IgD-negative memory B cell (primary cell): ENCODE measurements around the gene LSM10. TPM values are rescaled to one million over a fixed set of nuclear protein-coding genes. Genes with fewer than 3 reads are reported as not detected.

Experiments
- H3K27ac Mint-ChIP-seq, 3 donors: one replicate each; pipeline ENCODE4 v1.8.0; 2020 to 2022; ENCODE audit warnings: mild to moderate bottlenecking in 3 of 3, mixed read lengths in 3 of 3, moderate library complexity in 1 of 3
- H3K27me3 Mint-ChIP-seq: one replicate; pipeline ENCODE4 v1.8.0; 2021; ENCODE audit warnings: mixed read lengths
- H3K36me3 Mint-ChIP-seq: one replicate; pipeline ENCODE4 v1.8.0; 2020; ENCODE audit warnings: mild to moderate bottlenecking, mixed read lengths
- H3K4me1 Mint-ChIP-seq, 3 donors: one replicate each; pipeline ENCODE4 v1.8.0; 2020 to 2022; ENCODE audit warnings: mixed read lengths in 3 of 3, mild to moderate bottlenecking in 1 of 3
- H3K4me3 Mint-ChIP-seq, 4 donors: one replicate each; pipeline ENCODE4 v1.8.0; 2020 to 2022; ENCODE audit warnings: mild to moderate bottlenecking in 4 of 4, mixed read lengths in 4 of 4, moderate library complexity in 3 of 4
- H3K9me3 Mint-ChIP-seq, 3 donors: one replicate each; pipeline ENCODE4 v1.8.0; 2020 to 2021; ENCODE audit warnings: mixed read lengths in 3 of 3, mild to moderate bottlenecking in 1 of 3
- polyA plus RNA-seq: library from polyadenylated mRNA; unstranded; fragments of 300-500 nt; fragmentation: Illumina TruSeq; gene quantifications from one replicate; pipeline ENCODE4 v1.2.3, GENCODE V29; 2021

The LSM10 gene
- polyA plus RNA-seq, 1 donor from 2014 or later: 345 TPM

DNA sequence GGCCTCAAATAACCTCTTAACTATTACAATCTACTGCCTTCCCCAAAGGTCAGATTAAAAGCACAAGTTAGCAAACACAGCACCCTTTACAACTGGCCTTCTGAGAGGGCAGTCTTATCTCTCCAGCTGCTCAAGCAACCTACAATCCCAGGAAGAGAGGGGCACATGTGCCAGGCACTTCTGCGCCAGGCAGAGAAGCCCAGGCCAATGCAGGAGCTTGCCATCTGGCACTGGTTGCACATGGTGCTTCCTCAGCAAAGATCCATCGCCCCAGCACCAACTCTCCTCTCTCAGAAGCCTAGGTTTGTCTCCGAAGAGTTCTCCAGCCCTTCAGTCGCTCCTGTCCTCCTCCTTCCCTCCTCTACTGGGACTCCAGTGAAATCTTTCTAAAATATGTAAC lies 14.5 kb downstream of the LSM10 start:
- H3K27me3 Mint-ChIP-seq: peaks cover 1% of the 10 kb centered on the region
- peaks cover 51 to 65% (median 54%) of the 10 kb centered on the region in 3 donors for H3K4me1 Mint-ChIP-seq
- no peaks in the 10 kb centered on the region for H3K36me3 Mint-ChIP-seq
- peak overlapping the region; percentile 13 to 71 (median 51) for H3K4me3 Mint-ChIP-seq
- peak overlapping the region; percentile 67 to 91 (median 85) for H3K27ac Mint-ChIP-seq
- no peaks in the 10 kb centered on the region for H3K9me3 Mint-ChIP-seq

DNA sequence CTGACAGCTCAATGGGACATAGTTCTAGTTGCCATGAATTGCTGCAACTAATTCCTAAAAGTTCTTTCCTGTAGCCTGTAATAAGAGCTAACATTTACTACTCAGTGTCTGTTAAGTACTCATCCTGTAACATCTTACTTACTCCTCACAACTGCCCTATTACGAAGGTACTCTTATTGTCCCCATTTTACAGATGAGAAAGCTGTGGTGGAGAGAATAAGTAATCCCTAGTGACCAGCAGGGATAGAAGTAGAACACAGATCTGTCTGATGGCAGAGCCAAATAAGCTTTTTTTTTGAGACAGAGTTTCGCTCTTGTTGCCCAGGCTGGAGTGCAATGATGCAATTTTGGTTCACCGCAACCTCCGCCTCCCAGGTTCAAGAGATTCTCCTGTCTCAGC lies 15.0 kb downstream of the LSM10 start:
- peaks cover 53 to 67% (median 57%) of the 10 kb centered on the region in 3 donors for H3K4me1 Mint-ChIP-seq
- H3K27me3 Mint-ChIP-seq: peaks cover 1% of the 10 kb centered on the region
- peak overlapping the region in 1 of 3 donors; percentile 85 for H3K27ac Mint-ChIP-seq
- no peaks in the 10 kb centered on the region for H3K36me3 Mint-ChIP-seq
- peak overlapping the region in 1 of 4 donors; percentile 71 for H3K4me3 Mint-ChIP-seq
- H3K9me3 Mint-ChIP-seq: no peaks in the 10 kb centered on the region

DNA sequence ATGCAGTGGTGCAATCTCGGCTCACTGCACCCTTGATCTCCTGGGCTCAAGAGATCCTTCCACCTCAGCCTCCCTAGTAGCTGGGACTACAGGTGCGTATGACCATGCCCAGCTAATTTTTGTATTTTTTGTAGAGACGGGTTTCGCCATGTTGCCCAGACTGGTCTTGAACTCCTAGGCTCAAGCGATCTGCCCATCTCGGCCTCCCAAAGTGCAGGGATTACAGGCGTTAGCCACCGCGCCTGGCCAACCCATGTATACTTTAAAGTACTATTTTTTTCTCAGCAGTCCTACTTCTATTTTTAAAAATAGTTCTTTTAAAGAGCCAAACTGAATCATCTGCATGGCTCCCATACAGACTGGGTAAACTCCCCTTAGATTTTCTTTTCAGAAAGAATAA lies 15.5 kb downstream of the LSM10 start:
- peaks cover 51 to 66% (median 57%) of the 10 kb centered on the region in 3 donors for H3K4me1 Mint-ChIP-seq
- H3K9me3 Mint-ChIP-seq: no peaks in the 10 kb centered on the region
- H3K4me3 Mint-ChIP-seq: peak overlapping the region in 1 of 4 donors; percentile 71
- H3K27ac Mint-ChIP-seq: peak overlapping the region in 2 of 3 donors; percentile 37 to 84
- H3K36me3 Mint-ChIP-seq: no peaks in the 10 kb centered on the region
- H3K27me3 Mint-ChIP-seq: peaks cover 1% of the 10 kb centered on the region

DNA sequence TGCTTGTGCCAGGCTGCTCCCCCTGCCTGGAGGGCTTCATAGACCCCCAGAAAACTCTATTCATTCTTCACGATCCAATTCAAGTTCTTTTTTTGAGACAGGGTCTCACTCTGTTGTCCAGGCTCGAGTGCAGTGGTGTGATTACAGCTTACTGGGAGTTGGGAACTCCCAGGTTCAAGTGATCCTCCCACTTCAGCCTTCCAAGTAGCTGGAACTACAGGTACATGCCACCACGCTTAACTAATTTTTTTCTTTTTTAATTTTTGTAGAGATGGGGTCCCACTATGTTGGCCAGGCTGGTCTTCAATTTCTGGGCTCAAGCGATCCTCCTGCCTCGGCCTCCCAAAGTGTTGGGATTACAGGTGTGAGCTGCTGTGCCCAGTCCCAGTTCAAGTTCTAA lies 16.3 kb downstream of the LSM10 start:
- H3K27ac Mint-ChIP-seq: peak overlapping the region; percentile 41 to 85 (median 84)
- peaks cover 51 to 61% (median 53%) of the 10 kb centered on the region in 3 donors for H3K4me1 Mint-ChIP-seq
- no peaks in the 10 kb centered on the region for H3K36me3 Mint-ChIP-seq
- H3K27me3 Mint-ChIP-seq: peaks cover 1% of the 10 kb centered on the region
- H3K9me3 Mint-ChIP-seq: no peaks in the 10 kb centered on the region
- H3K4me3 Mint-ChIP-seq: peak overlapping the region in 3 of 4 donors; percentile 5 to 71 (median 25)

DNA sequence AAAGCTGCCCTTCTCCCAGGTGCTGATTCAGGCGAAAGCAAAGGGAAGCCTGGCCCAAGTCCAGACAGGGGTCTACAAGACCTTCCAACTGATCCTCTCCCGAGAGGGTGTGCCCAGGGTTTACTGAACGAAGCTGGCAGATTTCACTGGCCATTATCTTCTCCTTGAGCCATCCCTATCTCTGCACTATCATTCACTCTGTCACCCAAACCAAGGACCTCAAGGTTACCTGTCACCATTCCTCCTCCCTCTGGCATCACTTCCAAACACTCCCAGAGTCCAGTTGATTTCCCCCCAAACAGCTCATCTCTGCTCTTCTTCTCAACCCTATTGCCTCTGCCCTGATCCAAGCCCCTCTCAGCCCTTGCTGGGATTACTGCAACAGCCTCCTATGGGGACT lies 16.9 kb downstream of the LSM10 start:
- H3K27me3 Mint-ChIP-seq: peaks cover 1% of the 10 kb centered on the region
- peak overlapping the region in 1 of 4 donors; percentile 71 for H3K4me3 Mint-ChIP-seq

DNA sequence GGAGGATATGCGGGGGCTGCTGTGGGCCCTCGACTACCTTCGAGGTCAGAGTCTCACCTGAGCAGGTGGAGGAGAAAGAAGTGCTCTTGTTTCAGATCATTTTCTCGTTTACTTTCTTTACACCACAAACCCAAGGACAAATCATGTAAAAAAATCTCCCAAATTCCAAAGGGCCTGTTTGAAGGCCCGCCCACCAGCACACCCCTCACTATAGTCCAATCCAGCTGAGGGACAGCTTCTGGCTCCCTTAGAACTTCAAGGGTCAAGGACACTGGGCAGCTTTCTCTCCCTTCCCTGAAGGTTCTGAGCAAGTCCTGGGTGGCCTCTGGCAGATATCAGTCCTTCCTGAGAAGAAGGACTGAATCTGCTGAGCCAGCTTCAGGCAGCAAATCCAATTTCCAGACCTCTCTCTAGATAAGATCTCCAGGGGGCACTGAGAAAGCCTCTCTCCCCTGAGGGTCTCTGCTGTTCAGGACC lies 17.5 kb downstream of the LSM10 start:
- Mint-ChIP-seq H3K27me3 (peaks cover 1% of the 10 kb centered on the region), H3K9me3 (no peaks in the 10 kb centered on the region), H3K4me1 (peaks cover 49 to 65% (median 53%) of the 10 kb centered on the region in 3 donors), H3K4me3 (peak overlapping the region in 2 of 4 donors; percentile 17 to 71), H3K36me3 (no peaks in the 10 kb centered on the region), H3K27ac (peak overlapping the region in 2 of 3 donors; percentile 85)

More for the DNA sequence above, 16.9 kb downstream of the LSM10 start:
- H3K9me3 Mint-ChIP-seq: no peaks in the 10 kb centered on the region
- no peaks in the 10 kb centered on the region for H3K36me3 Mint-ChIP-seq
- peaks cover 49 to 65% (median 53%) of the 10 kb centered on the region in 3 donors for H3K4me1 Mint-ChIP-seq
- peak overlapping the region in 2 of 3 donors; percentile 85 for H3K27ac Mint-ChIP-seq

DNA sequence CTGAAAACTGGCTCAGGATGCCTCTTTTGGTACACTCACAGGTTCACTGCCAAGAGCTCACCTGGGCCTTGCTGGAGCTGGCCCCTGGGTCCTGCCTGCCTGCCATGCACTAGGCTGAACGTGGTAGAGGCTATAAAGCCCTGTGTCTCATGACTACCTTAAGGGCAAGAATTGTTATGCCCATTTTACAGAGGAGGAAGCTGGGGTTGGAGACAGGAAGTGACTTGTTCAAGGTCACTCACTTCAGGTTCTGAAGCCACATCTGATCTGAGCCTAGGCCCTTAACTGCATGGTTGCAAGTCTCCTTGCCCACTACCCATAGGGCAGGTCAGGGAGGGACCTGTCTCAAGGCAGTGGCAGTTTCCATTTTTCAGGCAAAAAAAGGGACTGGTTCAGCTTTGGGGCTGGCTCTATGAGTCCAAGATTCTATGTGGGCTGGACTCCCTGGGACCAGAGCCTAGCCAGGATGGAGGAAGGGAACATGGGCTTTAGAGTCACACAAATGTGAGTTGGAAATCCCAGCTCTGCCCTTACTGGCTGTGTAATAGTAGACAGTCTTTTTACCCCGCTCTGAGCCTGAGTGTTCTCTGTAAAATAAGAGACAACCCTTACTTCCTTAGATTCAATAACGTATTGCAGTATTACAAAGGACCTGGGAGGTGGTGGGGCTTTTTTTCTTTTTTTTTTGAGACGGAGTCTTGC lies 19.8 kb downstream of the LSM10 start:
- peak overlapping the region in 3 of 4 donors; percentile 46 to 67 (median 48) for H3K4me3 Mint-ChIP-seq
- no peaks in the 10 kb centered on the region for H3K27me3 Mint-ChIP-seq
- H3K9me3 Mint-ChIP-seq: no peaks in the 10 kb centered on the region
- H3K27ac Mint-ChIP-seq: peak overlapping the region; percentile 55 to 87 (median 78)
- H3K4me1 Mint-ChIP-seq: peaks cover 47 to 69% (median 60%) of the 10 kb centered on the region in 3 donors
- H3K36me3 Mint-ChIP-seq: no peaks in the 10 kb centered on the region

DNA sequence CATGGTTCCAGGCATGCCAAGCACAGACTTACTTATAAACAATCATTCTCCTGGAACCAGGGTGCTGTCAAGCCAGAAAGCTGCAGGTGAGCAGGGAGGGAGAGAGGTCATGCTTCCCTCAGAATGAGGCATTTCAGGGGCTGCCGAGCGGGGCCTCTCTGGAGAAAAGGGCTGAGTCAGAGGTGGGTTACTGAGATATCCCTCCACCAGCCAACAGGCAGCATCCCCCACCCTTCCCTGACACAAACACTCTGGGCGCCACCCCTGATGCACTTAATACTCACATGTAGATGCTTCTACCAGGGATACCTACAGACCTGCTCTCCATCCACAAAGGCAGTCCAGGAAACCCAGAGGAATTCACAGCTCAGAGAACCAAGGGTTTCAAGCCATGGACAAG lies 25.1 kb downstream of the LSM10 start:
- Mint-ChIP-seq H3K4me1 (peaks cover 31 to 59% (median 53%) of the 10 kb centered on the region in 3 donors), H3K27me3 (no peaks in the 10 kb centered on the region), H3K9me3 (no peaks in the 10 kb centered on the region), H3K27ac (peak overlapping the region; percentile 53 to 94 (median 88)), H3K36me3 (no peaks in the 10 kb centered on the region), H3K4me3 (peak overlapping the region in 2 of 4 donors; percentile 34 to 58)

DNA sequence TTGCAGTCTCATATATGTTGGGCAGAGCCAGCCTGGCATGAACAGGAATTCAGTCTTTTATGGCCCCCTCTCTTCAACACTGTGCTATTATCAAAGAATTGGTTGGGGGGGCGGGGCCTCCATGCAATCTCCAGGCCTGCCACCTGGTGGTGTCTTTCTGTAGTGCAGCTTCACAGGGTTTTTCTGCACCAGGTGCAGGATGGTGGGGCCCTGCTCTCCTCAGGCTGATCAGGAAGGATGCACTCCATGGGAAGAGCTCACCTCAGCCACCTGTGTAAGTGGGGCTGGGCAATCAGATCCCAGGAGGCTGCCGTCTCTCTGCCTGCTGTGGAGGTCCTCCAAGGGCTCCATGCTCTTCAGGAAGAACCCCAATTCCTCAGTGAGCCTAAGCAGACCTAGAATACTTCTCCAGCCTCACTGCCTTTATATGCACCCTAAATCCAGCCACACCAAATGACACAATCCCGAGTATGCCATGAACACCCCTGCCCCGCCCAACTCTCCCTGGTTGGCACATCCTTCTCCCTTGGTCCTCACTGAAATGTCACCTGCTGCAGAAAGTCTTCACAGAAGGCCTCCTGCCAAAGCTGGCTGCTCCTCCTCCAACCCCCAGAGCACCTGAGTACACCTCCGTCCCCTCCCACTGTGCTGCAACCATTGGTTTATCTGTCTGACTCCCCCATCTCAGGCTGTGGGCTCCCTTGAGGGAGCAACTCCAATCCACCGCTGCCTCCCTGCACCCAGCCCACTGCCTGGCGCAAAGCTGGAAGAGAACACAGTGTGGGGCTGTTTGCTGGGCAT lies 28.4 kb downstream of the LSM10 start:
- Mint-ChIP-seq H3K4me1 (peaks cover 34 to 51% (median 41%) of the 10 kb centered on the region in 3 donors), H3K27me3 (no peaks in the 10 kb centered on the region), H3K36me3 (peaks cover 2% of the 10 kb centered on the region), H3K4me3 (peak overlapping the region in 2 of 4 donors; percentile 54 to 55), H3K9me3 (no peaks in the 10 kb centered on the region), H3K27ac (peak overlapping the region; percentile 67 to 89 (median 89))

DNA sequence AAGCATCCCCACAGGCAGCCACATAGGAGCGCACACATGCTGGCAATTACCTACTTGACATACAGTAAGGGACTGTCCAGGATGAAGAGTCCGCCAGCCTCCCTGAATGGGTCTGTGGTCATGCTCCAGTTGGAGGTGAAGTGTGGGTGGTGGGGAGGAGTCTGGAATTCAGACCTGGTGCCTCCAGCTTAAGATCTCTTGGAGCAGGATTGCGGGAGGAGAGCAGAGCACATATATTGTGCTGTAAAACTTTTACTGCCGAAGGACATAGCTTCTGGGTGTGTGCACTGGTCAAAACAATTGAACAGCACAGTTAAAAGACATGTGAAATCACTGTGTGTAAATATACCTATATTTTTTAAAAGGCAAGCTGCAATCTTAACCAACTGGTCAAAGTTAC lies 29.9 kb downstream of the LSM10 start:
- peaks cover 5% of the 10 kb centered on the region for H3K36me3 Mint-ChIP-seq
- peaks cover 28 to 37% (median 28%) of the 10 kb centered on the region in 3 donors for H3K4me1 Mint-ChIP-seq
- H3K27me3 Mint-ChIP-seq: no peaks in the 10 kb centered on the region
- H3K9me3 Mint-ChIP-seq: no peaks in the 10 kb centered on the region
- H3K27ac Mint-ChIP-seq: no peak overlapping the region
- H3K4me3 Mint-ChIP-seq: no peak overlapping the region

DNA sequence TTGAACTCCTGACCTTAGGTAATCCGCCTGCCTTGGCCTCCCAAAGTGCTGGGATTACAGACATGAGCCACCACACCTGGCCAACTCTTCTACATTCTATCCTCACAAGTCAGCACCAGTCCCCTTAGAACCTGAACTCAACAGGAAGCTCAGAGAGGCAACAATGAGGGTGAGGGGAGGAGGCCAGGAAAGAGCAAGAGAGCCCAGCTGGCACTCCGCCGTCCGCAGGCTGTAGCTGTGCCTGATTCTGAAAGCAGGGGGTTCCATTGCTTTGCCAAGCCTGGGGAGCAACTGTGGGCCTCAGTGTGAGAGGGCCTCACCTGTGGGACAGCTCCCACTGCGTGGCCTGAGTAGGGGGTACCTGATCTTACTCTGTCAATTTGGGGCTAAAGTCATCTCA lies 30.6 kb downstream of the LSM10 start:
- H3K4me1 Mint-ChIP-seq: peaks cover 22 to 32% (median 28%) of the 10 kb centered on the region in 3 donors
- H3K27me3 Mint-ChIP-seq: no peaks in the 10 kb centered on the region
- H3K9me3 Mint-ChIP-seq: no peaks in the 10 kb centered on the region
- no peak overlapping the region for H3K4me3 Mint-ChIP-seq
- peak overlapping the region in 1 of 3 donors; percentile 43 for H3K27ac Mint-ChIP-seq
- H3K36me3 Mint-ChIP-seq: peaks cover 5% of the 10 kb centered on the region

DNA sequence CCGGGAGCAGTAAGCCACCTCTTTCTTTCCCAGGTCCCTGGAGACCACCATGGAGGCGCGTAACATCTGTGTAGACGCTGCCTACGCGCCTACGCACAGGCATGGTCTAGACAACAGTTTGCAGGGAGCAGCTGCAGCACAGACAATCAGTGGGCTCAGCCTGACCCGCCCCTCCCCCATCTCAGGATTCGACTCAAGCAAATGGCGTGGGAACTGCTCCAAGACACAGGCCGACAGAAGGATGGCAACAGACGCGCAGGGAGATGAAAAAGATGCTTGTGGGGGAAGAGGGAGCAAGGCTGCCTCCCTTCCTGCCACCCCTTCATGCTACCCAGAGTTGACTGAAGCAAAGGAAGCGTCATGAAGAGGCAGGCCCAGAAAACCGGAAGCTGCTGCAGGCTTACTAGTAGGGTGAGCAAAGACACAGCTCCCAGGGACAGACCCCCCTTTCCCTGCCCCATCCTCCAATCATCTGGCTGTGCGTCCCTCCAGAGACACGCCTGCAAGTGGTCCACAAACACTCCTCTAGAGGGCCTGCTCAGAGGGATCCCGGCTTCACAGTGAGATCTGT lies 31.5 kb downstream of the LSM10 start:
- H3K27ac Mint-ChIP-seq: peak overlapping the region in 2 of 3 donors; percentile 43 to 67
- no peaks in the 10 kb centered on the region for H3K27me3 Mint-ChIP-seq
- peaks cover 5% of the 10 kb centered on the region for H3K36me3 Mint-ChIP-seq
- no peaks in the 10 kb centered on the region for H3K9me3 Mint-ChIP-seq
- peak overlapping the region in 1 of 4 donors; percentile 39 for H3K4me3 Mint-ChIP-seq
- peaks cover 16 to 30% (median 28%) of the 10 kb centered on the region in 3 donors for H3K4me1 Mint-ChIP-seq

DNA sequence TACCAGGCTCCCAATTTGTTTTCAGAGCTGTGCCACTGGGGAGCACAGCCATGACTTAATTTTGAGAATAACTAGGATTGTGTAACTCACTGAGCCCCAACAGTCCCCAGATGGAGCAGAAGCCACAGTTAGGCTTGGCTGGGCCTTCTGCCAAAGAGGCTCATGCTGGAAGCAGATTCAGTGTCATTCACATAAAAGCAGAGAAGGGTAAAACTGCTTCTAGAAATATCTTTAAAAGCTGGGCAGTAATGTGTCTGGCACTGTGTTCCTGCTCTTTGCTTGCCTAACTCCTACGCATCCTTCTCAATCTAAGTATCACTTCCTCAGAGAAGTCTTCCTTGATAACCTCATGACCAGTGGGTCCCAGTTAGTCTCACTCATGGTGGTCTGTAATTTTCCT lies 32.3 kb downstream of the LSM10 start:
- Mint-ChIP-seq H3K27me3 (no peaks in the 10 kb centered on the region), H3K4me1 (peaks cover 16 to 29% (median 28%) of the 10 kb centered on the region in 3 donors), H3K27ac (peak overlapping the region in 2 of 3 donors; percentile 32 to 43), H3K36me3 (peaks cover 5% of the 10 kb centered on the region), H3K4me3 (no peak overlapping the region), H3K9me3 (no peaks in the 10 kb centered on the region)

DNA sequence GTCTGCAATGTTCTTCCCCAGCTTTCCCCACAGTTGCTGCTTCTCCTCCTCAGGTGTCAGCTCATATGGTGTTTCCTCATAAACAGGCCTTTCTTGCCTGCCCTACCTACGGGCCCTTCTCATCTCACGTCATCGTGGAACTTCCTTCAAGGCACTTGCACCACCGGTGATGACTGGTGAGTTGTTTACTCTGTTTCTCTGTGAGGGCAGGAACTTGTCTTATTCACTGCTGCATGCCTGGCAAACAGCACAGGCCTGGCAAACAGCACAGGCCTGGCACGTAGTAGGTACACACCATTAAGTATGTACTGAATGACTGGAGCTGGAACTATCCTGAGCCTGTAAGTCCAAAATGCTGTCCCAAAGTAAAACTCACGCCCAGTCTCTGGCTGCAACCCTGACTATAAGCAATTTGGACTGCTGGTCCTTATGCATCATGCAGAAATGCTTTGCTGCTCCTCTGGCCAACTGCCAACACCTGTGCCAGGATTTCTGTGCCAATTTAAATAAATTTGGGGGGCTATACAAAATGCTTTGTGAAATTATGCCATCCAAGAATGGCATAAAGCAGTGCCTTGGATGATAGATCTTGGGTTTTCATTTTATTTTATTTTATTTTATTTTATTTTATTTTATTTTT lies 37.7 kb downstream of the LSM10 start:
- Mint-ChIP-seq H3K36me3 (peaks cover 6% of the 10 kb centered on the region), H3K9me3 (no peaks in the 10 kb centered on the region), H3K4me1 (peaks cover 3 to 8% (median 7%) of the 10 kb centered on the region in 3 donors), H3K4me3 (peak overlapping the region in 1 of 4 donors; percentile 15), H3K27ac (peak overlapping the region in 1 of 3 donors; percentile 84), H3K27me3 (no peaks in the 10 kb centered on the region)
